HEK293 (cell line): ENCODE results near the gene PAX6.

Source experiments
- CTCF ChIA-PET: fragments of 350-600 bp; formaldehyde crosslinking; extraction: SDS; loops from one replicate; lab custom pipeline; 2021; ENCODE audit warnings: antibody characterized with exemption; lab: Yijun Ruan, JAX
- POLR2A ChIA-PET: fragments of 300-600 bp; formaldehyde crosslinking; extraction: SDS; loops from one replicate; lab custom pipeline; 2020; ENCODE audit warnings: antibody characterized with exemption, inconsistent platforms; lab: Yijun Ruan, JAX
- H3K27ac ChIP-seq: fragments of 200-500 bp; sonication (Bioruptor generic); 2 replicates; pipeline ENCODE4 v1.5.1; 2014; ENCODE audit warnings: low read depth, low read length, control low read depth, inconsistent platforms; ENCODE audit errors: extremely low read depth
- H3K36me3 ChIP-seq, 2 experiments: fragments of 200-500 bp in 1 of 2; sonication (Bioruptor generic) in 1 of 2; 1 replicate in 1 of 2; 2 replicates in 1 of 2; pipeline ENCODE4 v1.5.1; 2014 to 2017; ENCODE audit warnings: inconsistent platforms in 2 of 2, low read length in 2 of 2; ENCODE audit not compliant: control insufficient read depth in 2 of 2, insufficient read depth in 1 of 2
- H3K4me1 ChIP-seq: fragments of 200-500 bp; sonication (Bioruptor generic); 2 replicates; pipeline ENCODE4 v1.5.1; 2014; ENCODE audit warnings: mild to moderate bottlenecking, low read length, inconsistent platforms; ENCODE audit not compliant: control insufficient read depth, insufficient read depth
- H3K4me3 ChIP-seq: 2 replicates; pipeline ENCODE4 v1.5.1; 2011; ENCODE audit warnings: low read depth, mild to moderate bottlenecking, control low read depth, low read length, moderate library complexity
- H3K9me3 ChIP-seq: fragments of 200-500 bp; sonication (Bioruptor generic); 2 replicates; pipeline ENCODE4 v1.5.1; 2014; ENCODE audit warnings: low read depth, low read length, inconsistent platforms; ENCODE audit not compliant: control insufficient read depth, insufficient read depth
- ELK4 ChIP-seq: IDR thresholded peaks from 2 replicates; pipeline ENCODE4 v1.6.1; 2011; ENCODE audit warnings: mild to moderate bottlenecking, low read depth, low read length, borderline replicate concordance
- KLF8 ChIP-seq: fragments of 450-650 bp; formaldehyde crosslinking; IDR thresholded peaks from 2 replicates; pipeline ENCODE4 v1.5.1; 2016; ENCODE audit warnings: missing biosample characterization, missing genetic modification characterization
- MYNN ChIP-seq: fragments of 450-650 bp; formaldehyde crosslinking; IDR thresholded peaks from 2 replicates; pipeline ENCODE4 v1.5.1; 2016; ENCODE audit warnings: missing biosample characterization, missing genetic modification characterization, borderline replicate concordance
- OVOL3 ChIP-seq: fragments of 450-650 bp; formaldehyde crosslinking; IDR thresholded peaks from 2 replicates; pipeline ENCODE4 v1.5.1; 2016; ENCODE audit warnings: missing biosample characterization, missing genetic modification characterization
- TSHZ1 ChIP-seq: fragments of 450-650 bp; formaldehyde crosslinking; IDR thresholded peaks from 2 replicates; pipeline ENCODE4 v1.5.1; 2016; ENCODE audit warnings: missing biosample characterization, missing genetic modification characterization, borderline replicate concordance
- ZNF146 ChIP-seq: fragments of 450-650 bp; formaldehyde crosslinking; IDR thresholded peaks from 2 replicates; pipeline ENCODE4 v1.5.1; 2016; ENCODE audit warnings: missing biosample characterization, missing genetic modification characterization
- ZNF157 ChIP-seq: fragments of 450-650 bp; formaldehyde crosslinking; IDR thresholded peaks from 2 replicates; pipeline ENCODE4 v1.5.1; 2016; ENCODE audit warnings: missing biosample characterization, missing genetic modification characterization
- ZNF24 ChIP-seq: fragments of 450-650 bp; formaldehyde crosslinking; IDR thresholded peaks from 2 replicates; pipeline ENCODE4 v1.5.1; 2016; ENCODE audit warnings: missing biosample characterization, missing genetic modification characterization
- ZNF501 ChIP-seq: fragments of 450-650 bp; formaldehyde crosslinking; IDR thresholded peaks from 2 replicates; pipeline ENCODE4 v1.5.1; 2016; ENCODE audit warnings: missing biosample characterization, missing genetic modification characterization
- ZNF548 ChIP-seq: fragments of 450-650 bp; formaldehyde crosslinking; IDR thresholded peaks from 2 replicates; pipeline ENCODE4 v1.5.1; 2016; ENCODE audit warnings: missing biosample characterization, missing genetic modification characterization
- ZNF549 ChIP-seq: fragments of 450-650 bp; IDR thresholded peaks from 2 replicates; pipeline ENCODE4 v1.5.1; 2018; ENCODE audit warnings: missing biosample characterization, missing genetic modification characterization, mild to moderate bottlenecking, inconsistent platforms, moderate library complexity
- ZNF560 ChIP-seq: fragments of 450-650 bp; formaldehyde crosslinking; IDR thresholded peaks from 2 replicates; pipeline ENCODE4 v1.5.1; 2017; ENCODE audit warnings: missing biosample characterization, missing genetic modification characterization, borderline replicate concordance
- ZNF596 ChIP-seq: fragments of 450-650 bp; IDR thresholded peaks from 2 replicates; pipeline ENCODE4 v1.5.0; 2018; ENCODE audit warnings: missing biosample characterization, mild to moderate bottlenecking, missing genetic modification characterization, moderate library complexity
- ZNF664 ChIP-seq: fragments of 450-650 bp; formaldehyde crosslinking; IDR thresholded peaks from 2 replicates; pipeline ENCODE4 v1.5.1; 2016; ENCODE audit warnings: missing biosample characterization, missing genetic modification characterization
- ZNF677 ChIP-seq: fragments of 450-650 bp; IDR thresholded peaks from 2 replicates; pipeline ENCODE4 v1.5.0; 2018; ENCODE audit warnings: missing biosample characterization, mild to moderate bottlenecking, missing genetic modification characterization, moderate library complexity
- ZNF747 ChIP-seq: fragments of 450-650 bp; formaldehyde crosslinking; IDR thresholded peaks from 2 replicates; pipeline ENCODE4 v1.5.1; 2016; ENCODE audit warnings: missing biosample characterization, missing genetic modification characterization
- TF ChIP-seq, protein P1 (sequence below): fragments of 450-650 bp; formaldehyde crosslinking; IDR thresholded peaks from 2 replicates; pipeline ENCODE4 v1.5.1; 2016; ENCODE audit warnings: missing biosample characterization, missing genetic modification characterization, low read depth
- TF ChIP-seq, protein P2 (sequence below): fragments of 450-650 bp; formaldehyde crosslinking; IDR thresholded peaks from 2 replicates; pipeline ENCODE4 v1.5.1; 2016; ENCODE audit warnings: missing biosample characterization, missing genetic modification characterization

Gene PAX6

GRCh38 chr11:31860391-31860790, 49.3 kb upstream of the PAX6 start:
- no peak for TF ChIP-seq ZNF146 (tag by site-specific recombination)
- CTCF ChIA-PET = interaction anchor here (0.7 to 1.8 kb wide), 3 partner anchors 10 to 331 kb away, joined by 3 to 7 read pairs (median 3); no protein-coding TSS in a partner anchor
- no peak overlapping the region for H3K27ac ChIP-seq
- H3K4me1 ChIP-seq = no peaks in the 10 kb centered on the region
- no peaks in the 10 kb centered on the region for H3K9me3 ChIP-seq
- H3K36me3 ChIP-seq = no peaks in the 10 kb centered on the region
- H3K4me3 ChIP-seq = no peak overlapping the region
- POLR2A ChIA-PET = no interaction called here

DNA sequence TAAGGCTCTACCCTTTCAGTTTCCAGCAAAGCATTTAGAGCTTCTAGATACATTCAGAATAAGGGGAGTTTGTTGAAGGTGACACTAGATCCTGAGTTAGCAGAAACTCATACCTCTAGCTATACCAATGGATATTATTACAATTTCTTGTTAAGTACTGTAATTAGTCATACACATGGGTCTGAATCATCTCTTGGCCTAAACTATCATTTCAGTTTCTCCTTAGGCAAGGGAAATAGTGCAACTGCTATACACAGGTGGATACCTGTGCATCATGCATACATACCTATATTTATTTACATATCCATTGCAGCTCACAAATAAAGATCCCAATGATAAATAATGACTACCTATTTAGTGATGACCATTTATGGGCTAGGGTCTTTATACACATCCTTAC, 45.1 kb upstream of the PAX6 start:
- POLR2A ChIA-PET = no interaction called here
- Histone ChIP-seq H3K27ac (no peak overlapping the region), H3K4me1 (no peaks in the 10 kb centered on the region), H3K9me3 (no peaks in the 10 kb centered on the region)
- CTCF ChIA-PET = interaction anchor here (1.9 kb wide), 1 partner anchor 14 kb away, joined by 3 read pairs; no protein-coding TSS in a partner anchor
- TF ChIP-seq ZNF560 (tag by site-specific recombination) (no peak), ZNF664 (tag by site-specific recombination) (no peak), KLF8 (tag by site-specific recombination) (no peak), ZNF677 (tag by site-specific recombination) (no peak), OVOL3 (tag by site-specific recombination) (no peak), ZNF146 (tag by site-specific recombination) (no peak), ZNF157 (tag by site-specific recombination) (no peak), MYNN (tag by site-specific recombination) (no peak), ZNF747 (no peak), TSHZ1 (tag by site-specific recombination) (no peak), ZNF549 (tag by site-specific recombination) (no peak), ELK4 (no peak), ZNF596 (tag by site-specific recombination) (no peak), ZNF548 (tag by site-specific recombination) (no peak), ZNF24 (tag by site-specific recombination) (no peak), ZNF501 (tag by site-specific recombination) (no peak)
- TF ChIP-seq, protein P1, sequence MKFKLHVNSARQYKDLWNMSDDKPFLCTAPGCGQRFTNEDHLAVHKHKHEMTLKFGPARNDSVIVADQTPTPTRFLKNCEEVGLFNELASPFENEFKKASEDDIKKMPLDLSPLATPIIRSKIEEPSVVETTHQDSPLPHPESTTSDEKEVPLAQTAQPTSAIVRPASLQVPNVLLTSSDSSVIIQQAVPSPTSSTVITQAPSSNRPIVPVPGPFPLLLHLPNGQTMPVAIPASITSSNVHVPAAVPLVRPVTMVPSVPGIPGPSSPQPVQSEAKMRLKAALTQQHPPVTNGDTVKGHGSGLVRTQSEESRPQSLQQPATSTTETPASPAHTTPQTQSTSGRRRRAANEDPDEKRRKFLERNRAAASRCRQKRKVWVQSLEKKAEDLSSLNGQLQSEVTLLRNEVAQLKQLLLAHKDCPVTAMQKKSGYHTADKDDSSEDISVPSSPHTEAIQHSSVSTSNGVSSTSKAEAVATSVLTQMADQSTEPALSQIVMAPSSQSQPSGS (tag by site-specific recombination) = no peak
- TF ChIP-seq, protein P2, sequence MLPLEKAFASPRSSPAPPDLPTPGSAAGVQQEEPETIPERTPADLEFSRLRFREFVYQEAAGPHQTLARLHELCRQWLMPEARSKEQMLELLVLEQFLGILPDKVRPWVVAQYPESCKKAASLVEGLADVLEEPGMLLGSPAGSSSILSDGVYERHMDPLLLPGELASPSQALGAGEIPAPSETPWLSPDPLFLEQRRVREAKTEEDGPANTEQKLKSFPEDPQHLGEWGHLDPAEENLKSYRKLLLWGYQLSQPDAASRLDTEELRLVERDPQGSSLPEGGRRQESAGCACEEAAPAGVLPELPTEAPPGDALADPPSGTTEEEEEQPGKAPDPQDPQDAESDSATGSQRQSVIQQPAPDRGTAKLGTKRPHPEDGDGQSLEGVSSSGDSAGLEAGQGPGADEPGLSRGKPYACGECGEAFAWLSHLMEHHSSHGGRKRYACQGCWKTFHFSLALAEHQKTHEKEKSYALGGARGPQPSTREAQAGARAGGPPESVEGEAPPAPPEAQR (tag by site-specific recombination) = no peak
- TF ChIP-seq, all 188 proteins: peak for 0
- no peaks in the 10 kb centered on the region for H3K36me3 ChIP-seq
- no peak overlapping the region for H3K4me3 ChIP-seq
